Measurements from ENCODE around the gene FOXN3. TPM values are rescaled to one million over a fixed set of nuclear protein-coding genes. Genes with fewer than 3 reads are reported as not detected.

The FOXN3 gene
- total and polyA plus RNA-seq, 8 donors, result 43.5 to 80.7 (median 49.1) TPM

DNA sequence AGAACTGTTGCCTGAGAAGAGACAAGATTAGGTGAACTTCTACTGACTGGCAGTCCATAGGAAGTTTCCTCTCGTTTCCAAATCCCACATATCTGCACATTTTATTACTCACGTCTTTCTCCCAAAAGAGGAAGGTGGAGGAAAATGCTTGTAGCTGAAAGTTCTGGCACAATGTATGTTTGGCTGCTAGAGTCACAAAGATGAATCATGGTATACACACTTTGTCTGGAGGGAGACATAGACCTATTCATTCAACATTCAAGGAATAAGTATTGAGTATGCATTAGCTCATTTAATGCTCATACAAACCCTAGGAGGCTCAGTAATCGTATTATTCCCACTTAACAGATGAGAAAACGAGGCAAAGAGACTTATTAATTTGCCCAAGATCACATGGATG is 291.8 kb downstream of the FOXN3 start:
- H3K4me1 ChIP-seq, result no peaks in the 10 kb centered on the region
- H3K27me3 ChIP-seq, result no peaks in the 10 kb centered on the region
- H3K9me3 ChIP-seq, result peaks cover 0 to under 1% of the 10 kb centered on the region in 2 donors
- no peak overlapping the region for H3K4me3 ChIP-seq
- ATAC-seq, result no peak
- DNase-seq, result no peak
- intact Hi-C loops (cut with DNase I), result no loop called here
- TF ChIP-seq, protein P1, sequence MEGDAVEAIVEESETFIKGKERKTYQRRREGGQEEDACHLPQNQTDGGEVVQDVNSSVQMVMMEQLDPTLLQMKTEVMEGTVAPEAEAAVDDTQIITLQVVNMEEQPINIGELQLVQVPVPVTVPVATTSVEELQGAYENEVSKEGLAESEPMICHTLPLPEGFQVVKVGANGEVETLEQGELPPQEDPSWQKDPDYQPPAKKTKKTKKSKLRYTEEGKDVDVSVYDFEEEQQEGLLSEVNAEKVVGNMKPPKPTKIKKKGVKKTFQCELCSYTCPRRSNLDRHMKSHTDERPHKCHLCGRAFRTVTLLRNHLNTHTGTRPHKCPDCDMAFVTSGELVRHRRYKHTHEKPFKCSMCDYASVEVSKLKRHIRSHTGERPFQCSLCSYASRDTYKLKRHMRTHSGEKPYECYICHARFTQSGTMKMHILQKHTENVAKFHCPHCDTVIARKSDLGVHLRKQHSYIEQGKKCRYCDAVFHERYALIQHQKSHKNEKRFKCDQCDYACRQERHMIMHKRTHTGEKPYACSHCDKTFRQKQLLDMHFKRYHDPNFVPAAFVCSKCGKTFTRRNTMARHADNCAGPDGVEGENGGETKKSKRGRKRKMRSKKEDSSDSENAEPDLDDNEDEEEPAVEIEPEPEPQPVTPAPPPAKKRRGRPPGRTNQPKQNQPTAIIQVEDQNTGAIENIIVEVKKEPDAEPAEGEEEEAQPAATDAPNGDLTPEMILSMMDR (IDR thresholded peaks at IDR 0.05), result no peak
- no peaks in the 10 kb centered on the region for H3K36me3 ChIP-seq
- H3K27ac ChIP-seq, result no peak overlapping the region

DNA sequence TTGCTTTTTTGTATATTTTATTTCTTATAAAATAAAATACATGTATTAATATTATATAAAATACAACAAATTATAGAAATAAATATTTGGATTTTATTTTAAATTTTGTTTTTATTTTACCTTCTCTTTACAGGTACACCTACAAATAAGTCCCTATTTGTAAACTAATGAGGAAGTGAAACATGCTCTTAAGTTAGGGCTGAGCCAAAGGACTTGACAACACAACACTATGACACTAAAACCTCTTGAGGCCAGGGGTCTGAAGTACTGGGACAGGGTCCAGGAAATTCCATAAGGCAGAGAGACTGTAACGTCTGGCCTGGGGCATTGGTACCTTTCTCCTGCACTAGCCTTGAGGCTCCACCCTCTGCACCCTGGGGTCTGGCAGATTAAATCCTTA is 293.2 kb downstream of the FOXN3 start:
- Histone ChIP-seq H3K4me1 (no peaks in the 10 kb centered on the region), H3K9me3 (peaks cover 0 to 13% of the 10 kb centered on the region in 2 donors), H3K27me3 (no peaks in the 10 kb centered on the region), H3K36me3 (no peaks in the 10 kb centered on the region), H3K4me3 (no peak overlapping the region), H3K27ac (no peak overlapping the region)
- TF ChIP-seq, protein P1 (IDR thresholded peaks at IDR 0.05), result no peak
- DNase-seq, result no peak
- no peak for ATAC-seq
- intact Hi-C loops (cut with DNase I), result no loop called here

DNA sequence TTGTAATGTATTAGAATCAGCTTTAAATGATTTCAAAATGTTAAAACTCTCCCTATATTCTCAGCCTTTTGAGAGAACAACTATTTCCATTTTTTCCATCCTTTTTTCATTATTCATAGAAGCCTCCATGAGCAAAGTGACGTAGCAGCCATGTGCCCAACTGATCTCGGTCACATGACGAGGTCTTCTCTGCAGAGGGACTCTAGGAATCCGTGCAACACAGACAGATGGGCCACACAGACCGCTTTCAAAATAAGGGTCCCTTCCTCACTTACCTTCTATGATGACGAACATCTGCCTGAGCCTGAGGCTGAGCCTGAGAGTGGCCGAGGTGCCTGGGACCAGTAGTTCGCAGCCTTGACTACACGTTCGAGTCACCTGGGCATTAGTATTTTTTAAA is 293.8 kb downstream of the FOXN3 start:
- DNase-seq (no peak), ATAC-seq (no peak)
- H3K27ac ChIP-seq, result no peak overlapping the region
- H3K36me3 ChIP-seq, result no peaks in the 10 kb centered on the region
- intact Hi-C loops (cut with DNase I), result no loop called here
- H3K4me3 ChIP-seq, result no peak overlapping the region
- no peaks in the 10 kb centered on the region for H3K4me1 ChIP-seq
- H3K9me3 ChIP-seq, result peaks cover 0 to 13% of the 10 kb centered on the region in 2 donors
- no peaks in the 10 kb centered on the region for H3K27me3 ChIP-seq
- TF ChIP-seq, protein P1 (IDR thresholded peaks at IDR 0.05), result no peak

DNA sequence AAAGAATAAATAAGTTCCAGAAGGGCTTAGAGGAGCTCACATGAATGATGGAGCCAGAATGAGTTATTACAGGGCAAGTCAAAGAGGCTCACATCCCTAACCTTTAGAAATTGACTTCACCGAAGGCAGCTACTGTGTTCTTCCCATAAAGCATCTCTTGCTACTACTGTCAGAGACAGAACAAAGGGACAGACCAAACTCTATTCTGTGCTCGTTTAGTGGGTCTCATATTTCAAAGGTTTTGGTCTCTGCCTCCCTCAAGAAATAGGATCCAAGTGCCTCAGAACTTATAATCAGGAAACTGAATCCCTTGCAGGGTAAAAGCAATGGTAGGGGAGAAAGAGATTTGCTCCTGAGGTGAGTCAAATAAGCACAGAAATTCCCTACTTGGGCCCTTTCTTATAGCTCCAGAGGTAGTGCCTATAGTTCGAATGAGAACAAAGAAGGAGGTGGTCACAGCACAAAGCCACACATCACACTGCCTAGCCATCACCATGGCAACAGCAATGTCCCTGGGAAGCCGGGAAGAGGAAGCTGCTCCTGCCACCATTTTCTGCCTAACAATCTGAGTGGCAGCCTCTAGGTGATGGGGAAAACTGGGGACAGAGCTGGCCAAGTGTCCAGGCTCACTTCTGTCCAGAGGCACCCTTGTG is 294.9 kb downstream of the FOXN3 start:
- ATAC-seq (no peak), DNase-seq (no peak)
- intact Hi-C loops (cut with DNase I), result no loop called here
- Histone ChIP-seq H3K9me3 (peaks cover 0 to 13% of the 10 kb centered on the region in 2 donors), H3K4me1 (no peaks in the 10 kb centered on the region), H3K36me3 (no peaks in the 10 kb centered on the region), H3K4me3 (no peak overlapping the region), H3K27me3 (no peaks in the 10 kb centered on the region), H3K27ac (no peak overlapping the region)
- TF ChIP-seq, protein P1 (IDR thresholded peaks at IDR 0.05), result no peak

DNA sequence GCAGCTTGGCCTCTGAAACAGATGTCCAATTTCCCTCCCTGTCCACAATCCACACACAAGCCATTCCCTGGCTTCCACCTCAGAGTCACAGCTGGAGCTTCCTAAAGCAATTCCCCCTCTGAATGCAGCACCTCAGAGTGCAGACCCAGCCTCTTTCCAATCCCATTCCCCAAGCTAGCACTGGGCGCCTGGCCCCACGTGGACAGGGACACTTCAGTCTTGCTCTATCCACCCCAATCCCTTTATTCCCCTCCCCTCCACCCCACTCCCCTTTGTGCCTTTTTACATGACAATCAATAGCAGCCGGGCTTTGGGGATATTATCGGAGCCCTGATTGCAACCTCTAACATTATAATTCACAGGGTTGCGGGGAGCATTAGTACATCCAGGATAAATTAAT is 300.0 kb downstream of the FOXN3 start:
- Histone ChIP-seq H3K36me3 (no peaks in the 10 kb centered on the region), H3K4me1 (no peaks in the 10 kb centered on the region), H3K27me3 (no peaks in the 10 kb centered on the region), H3K4me3 (no peak overlapping the region), H3K27ac (no peak overlapping the region), H3K9me3 (peaks cover 0 to 13% of the 10 kb centered on the region in 2 donors)
- TF ChIP-seq, protein P1 (IDR thresholded peaks at IDR 0.05), result no peak
- intact Hi-C loops (cut with DNase I), result no loop called here
- DNase-seq, result no peak
- ATAC-seq, result no peak

Data from left lung (tissue), 10 donors.